DMS153 treated with DMSO at 0.1 percent for 48 hours (cell line): ENCODE results near the gene GRIN2A.

ENCODE experiments used
- DNase-seq: peaks from one replicate; lab custom pipeline; 2025; ENCODE audit not compliant: unreplicated experiment; lab: John Stamatoyannopoulos, UW

Gene GRIN2A

GRCh38 chr16:10090816-10091215, 91.4 kb downstream of the GRIN2A start:
- no peak for DNase-seq

- DNase-seq = no peak
These were observed 93.8 kb downstream of the GRIN2A start for GRCh38 chr16:10088380-10088793.

GRCh38 chr16:10087151-10087550, 95.1 kb downstream of the GRIN2A start:
- no peak for DNase-seq

GRCh38 chr16:10086620-10087019, 95.6 kb downstream of the GRIN2A start:
- DNase-seq = no peak

GRCh38 chr16:10085078-10085798, 97.0 kb downstream of the GRIN2A start:
- no peak for DNase-seq

- DNase-seq = no peak
These were observed 98.9 kb downstream of the GRIN2A start for GRCh38 chr16:10083301-10083700.

GRCh38 chr16:10081201-10081940, 100.9 kb downstream of the GRIN2A start:
- no peak for DNase-seq

DNA sequence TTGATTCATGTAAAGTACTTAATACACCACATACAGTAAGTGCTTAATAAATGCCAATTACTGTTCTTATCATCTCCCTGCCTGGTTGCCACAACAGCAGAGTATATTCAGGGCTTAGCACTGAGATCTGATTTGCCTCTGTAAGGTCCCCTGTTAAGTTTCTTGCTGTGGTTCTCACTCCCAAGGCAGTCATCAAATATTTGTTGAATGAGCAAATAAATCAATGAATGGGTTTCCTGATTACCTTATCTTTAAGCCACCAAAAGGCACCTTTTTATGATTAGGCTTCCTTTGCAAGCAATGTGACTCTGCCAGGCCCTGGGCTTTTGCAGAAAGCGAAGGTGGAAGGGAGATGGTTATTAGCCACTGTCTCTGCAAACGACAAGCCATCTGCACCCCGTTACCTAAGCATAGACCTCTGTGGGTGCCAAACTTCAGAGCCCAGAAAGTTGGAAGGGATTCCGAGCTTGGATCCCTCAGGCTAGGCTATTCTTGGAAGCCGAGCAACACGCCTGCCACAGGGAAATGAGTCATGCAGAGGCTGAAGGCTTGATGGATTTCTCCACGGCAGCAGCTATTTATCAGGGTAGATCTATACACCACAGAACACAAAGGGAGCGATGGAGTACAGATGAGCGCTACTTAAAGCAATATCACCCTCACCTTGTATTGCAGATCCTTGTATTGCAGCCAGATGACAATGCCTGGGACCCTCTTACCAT, 102.0 kb downstream of the GRIN2A start:
- peak; percentile 32 for DNase-seq

DNA sequence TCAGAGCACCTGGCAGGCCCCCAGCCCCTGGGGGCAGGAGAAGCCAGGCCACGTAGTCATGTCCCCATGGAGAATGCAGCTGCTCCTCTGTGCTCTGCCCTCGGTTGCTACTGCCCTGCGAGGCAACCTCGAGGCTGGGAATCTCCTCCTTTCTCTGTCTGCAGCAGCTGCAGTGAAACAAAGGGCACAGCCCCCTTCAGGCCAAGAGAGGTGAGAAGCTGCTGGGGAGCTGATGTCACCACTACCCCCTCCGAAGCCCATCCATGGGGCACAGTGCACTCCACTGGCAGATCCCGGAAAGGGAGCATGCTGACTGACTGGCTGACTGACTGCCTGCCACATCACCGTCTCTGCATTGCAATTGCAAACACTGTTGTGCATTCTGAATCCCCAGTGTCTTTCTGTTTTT, 103.7 kb downstream of the GRIN2A start:
- DNase-seq = no peak

DNA sequence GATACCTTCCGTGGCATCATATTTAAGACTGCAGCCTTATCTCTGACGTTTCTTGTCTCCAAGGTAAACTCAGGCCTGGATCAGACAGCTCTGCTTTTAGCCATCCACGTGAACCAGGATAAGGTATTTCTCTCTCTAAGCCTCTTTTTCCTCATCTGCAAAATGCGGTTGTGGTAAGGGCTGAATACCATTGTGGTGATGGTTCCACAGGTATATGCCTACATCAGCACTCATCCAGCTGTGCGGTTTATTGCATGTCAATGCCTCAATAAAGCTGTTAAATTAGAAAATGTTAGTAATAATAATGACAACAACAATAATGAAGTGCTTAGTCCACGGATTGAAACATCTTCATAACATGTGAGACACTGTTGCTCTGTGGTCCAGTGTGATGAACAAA, 104.4 kb downstream of the GRIN2A start:
- DNase-seq = no peak

GRCh38 chr16:10076037-10076436, 106.2 kb downstream of the GRIN2A start:
- DNase-seq = no peak

DNA sequence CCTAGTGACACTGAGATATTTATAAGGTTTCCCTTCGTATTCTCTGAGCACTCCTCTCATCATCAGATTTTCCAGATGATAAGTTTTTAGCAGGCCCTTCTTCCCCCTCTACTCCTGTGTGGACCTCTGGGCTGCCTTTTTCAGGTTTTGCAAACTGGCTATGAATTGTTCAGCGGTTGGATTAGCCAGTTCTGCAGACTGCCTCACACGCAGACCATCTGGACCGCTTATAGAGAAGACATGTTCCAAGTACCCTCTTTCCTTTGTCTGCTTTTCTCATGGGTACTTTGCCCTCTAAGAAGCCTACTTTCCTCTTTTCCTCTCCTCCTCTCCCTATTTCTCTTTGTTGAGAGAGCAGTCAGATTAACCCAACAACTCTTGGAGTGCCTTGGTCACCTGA, 111.6 kb downstream of the GRIN2A start:
- DNase-seq = no peak

- DNase-seq = no peak
These were observed 112.9 kb downstream of the GRIN2A start for GRCh38 chr16:10069374-10069773.

- DNase-seq = no peak
These were observed 114.4 kb downstream of the GRIN2A start for GRCh38 chr16:10067835-10068234.

DNA sequence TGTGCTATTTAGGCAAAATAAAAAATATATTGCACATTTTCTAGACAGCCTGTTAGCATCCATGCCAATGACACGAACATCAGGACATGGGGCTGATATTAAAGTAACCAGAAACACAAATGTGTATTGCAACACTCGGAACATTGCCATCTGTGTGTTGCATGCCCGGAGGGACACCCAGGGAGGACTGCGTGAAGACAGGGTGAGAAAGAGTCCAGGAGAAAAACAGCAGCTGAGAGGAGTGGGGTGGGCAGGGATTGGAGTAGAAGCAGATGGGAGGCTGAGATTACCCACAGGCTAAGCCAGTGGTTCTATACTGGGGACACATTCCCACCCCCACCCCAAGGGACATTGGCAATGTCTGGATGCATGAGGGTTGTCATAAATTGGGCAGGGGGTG, 114.8 kb downstream of the GRIN2A start:
- no peak for DNase-seq

GRCh38 chr16:10065019-10065418, 117.2 kb downstream of the GRIN2A start:
- DNase-seq = no peak

- no peak for DNase-seq
These were observed 133.4 kb downstream of the GRIN2A start for GRCh38 chr16:10048850-10049249.

DNA sequence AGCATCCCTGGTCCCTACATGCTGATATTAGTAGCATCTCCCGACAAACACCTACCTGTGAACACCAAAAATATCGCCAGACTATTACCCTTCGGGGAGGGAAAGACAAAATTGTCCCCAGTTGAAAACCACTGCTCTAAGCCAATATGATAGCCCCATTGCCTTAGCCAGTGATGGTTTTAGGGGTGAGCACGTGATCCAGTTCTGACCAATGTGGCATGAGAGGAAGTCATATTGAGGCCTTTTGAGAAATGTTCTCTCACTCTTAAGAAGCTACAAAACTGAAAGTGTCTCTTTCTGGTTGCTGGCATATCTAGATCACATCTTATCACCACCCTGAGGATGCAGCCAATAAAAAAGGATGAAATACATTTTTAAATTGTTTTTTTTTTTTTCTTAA, 136.3 kb downstream of the GRIN2A start:
- no peak for DNase-seq

DNA sequence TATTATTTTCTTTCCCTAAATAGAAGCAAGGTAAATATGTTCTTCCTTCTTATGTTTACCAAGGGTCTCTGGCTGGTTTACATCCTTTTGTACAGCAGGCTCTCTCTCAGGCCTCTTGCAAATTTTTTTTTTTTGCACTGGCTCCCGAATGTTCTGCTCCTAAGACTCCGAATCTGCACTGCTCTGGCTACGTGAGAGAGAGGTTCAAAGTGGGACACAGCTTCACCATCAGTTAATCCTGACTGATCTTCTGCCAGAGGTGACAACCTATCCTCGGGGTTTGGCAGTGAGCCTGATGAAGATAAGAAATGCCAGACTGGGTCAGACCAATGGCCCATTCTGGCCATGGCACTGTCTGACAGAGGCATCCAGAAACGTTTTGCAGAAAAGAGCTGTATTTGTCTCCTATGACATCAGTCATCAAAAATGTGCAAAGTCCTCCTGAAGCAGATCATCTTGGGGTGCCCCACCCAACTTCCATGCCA, 136.9 kb downstream of the GRIN2A start:
- no peak for DNase-seq

DNA sequence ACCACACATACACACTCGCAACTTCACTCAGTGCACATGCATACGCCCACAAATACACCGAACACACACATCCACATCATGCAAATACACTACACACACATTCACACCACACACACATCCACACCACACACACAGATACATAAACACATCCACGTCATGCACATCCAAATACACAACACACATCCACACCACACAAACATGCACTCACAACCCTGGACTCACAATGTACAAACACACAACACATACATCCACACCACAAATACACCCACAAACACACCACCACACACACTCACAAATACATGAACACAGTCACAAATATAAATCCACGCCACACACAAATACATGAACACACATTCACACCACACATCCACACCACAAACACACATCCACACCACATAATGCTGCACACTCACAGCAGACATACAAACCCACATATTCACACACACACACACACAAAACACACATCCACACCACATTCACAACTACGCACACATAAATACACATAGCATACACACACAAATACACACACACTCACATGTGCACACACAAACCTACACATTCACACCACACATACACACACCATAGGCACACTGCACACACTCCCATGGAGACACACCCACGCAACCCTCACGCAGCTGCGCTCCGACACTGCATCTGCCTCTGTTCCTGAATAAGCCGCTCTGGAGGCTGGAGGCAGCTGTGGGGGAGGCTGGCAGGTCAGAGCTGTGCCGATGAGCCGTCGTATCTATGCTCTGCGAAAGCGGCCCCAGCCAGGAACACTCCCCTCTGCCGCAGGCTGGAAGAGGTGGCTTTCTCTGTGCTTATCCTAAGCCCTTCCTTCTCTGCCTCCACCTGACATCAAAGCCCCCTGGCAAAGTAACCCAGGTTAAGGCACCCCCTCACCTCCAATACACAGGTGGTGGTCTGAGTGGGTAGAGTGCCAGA, 141.8 kb downstream of the GRIN2A start:
- no peak for DNase-seq
